Measurements from ENCODE around the gene ROBO4. TPM values are rescaled to one million over a fixed set of nuclear protein-coding genes. Genes with fewer than 3 reads are reported as not detected.

Gene ROBO4
- 27.6 TPM for total RNA-seq
- long read RNA-seq, full-length matches to known transcripts, result 8 of 17 reads
- long read RNA-seq, partial matches to known transcripts, result 4 of 17 reads
- long read RNA-seq, other reads (novel, unspliced or antisense), result 5 of 17 reads

DNA sequence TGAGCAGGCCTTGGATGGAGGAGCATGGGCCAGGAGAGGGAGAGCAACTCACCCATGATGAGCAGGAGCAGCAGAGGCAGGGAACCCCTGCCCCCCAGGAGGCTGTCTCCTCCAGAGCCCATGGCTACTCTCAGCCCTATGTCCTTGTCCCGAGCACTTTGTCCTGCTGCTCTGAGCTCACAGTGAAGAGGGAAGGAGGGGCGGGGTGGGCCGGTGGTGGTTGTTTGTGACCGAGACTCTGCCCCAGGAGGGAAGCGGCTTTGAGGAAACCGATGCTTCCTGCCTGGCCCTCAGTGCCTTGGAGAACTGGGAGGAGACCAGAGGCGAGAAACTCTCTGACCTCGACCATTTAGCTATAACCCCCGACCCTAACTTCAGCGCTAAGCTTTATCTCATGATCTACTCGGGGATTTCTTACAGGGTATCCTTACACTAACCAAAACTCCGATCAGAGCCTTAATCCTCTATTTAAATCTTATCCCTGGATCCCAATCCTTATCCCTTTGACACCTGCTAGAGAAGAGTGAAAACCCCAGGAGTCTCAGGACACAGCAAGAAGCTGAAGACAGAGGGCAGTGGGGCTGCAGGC is at the start of gene ROBO4:
Gene ROBO4, minus strand, starts transcription at position 192 of the 589 bp plus-strand sequence. Its CDS starts 70 bp downstream, at position 122.
- DNase-seq (ENCODE audit: missing footprints), result no peak
- ATAC-seq, result peak; percentile 40
- intact Hi-C loops (cut with DNase I), result loop anchor here (1.0 to 2.0 kb wide), 2 partner anchors 21 to 24 kb away; no protein-coding TSS in a partner anchor

DNA sequence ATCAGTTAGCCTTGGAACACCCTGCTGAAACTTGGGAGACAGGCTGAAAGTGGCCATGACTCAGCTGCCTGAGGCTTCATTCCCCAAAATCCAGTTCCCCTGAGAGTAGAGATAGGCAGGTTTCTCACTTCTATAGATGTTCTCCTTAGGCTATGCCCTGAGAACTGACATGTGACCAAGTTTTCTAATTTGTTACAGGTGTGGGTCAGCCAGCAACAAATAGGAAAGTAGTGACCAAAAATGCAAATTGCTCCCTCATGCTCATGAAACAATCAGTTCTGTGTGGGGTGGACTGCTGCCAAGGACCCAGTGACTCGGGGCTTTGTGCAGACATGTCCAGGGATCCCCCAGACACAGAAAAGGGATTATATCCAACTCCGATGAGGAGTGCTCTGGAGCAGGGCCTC is 49.1 kb upstream of the ROBO4 start:
- DNase-seq (ENCODE audit: missing footprints), result no peak
- intact Hi-C loops (cut with DNase I), result no loop called here
- no peak for ATAC-seq

DNA sequence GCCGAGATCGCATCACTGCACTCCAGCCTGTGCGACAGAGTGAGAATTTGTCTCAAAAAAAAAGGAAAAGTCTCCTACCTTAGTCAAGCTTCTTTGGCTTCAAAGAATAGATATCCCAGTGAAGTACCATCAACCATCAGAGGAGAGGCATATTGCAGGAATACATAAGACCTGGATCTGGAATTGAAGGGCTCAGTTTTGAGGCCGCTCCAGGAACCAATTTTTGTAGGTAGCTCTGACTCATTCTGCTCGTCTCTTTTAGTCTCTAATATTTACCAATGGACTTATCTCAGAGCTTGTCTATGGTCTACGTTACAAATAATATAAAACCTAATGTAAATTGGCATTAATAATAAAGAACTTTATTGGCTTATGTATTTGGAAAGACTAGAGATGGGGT is 48.2 kb upstream of the ROBO4 start:
- intact Hi-C loops (cut with DNase I), result no loop called here
- ATAC-seq, result no peak

DNA sequence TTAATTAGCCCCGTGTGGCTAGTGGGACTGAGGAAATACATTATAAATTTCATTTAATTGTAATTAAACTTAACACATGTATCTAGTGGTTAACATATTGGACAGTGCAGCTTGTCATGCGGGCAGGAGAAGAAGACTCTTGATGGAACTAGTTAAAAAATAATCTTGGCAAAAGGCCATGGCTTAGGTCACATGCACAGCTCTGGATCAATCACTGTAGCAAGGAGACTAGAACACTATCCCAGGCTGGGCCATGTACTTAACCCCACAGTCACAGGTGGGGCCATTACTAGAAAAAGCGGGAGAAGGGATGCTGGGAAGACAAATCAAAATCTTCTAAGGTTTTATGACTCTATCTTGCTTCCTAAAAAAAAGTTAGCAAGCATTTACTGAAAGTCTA is 46.9 kb upstream of the ROBO4 start:
- intact Hi-C loops (cut with DNase I), result no loop called here
- ATAC-seq (no peak), DNase-seq (ENCODE audit: missing footprints) (no peak)

More for the DNA sequence above, 48.2 kb upstream of the ROBO4 start:
- no peak for DNase-seq (ENCODE audit: missing footprints)

DNA sequence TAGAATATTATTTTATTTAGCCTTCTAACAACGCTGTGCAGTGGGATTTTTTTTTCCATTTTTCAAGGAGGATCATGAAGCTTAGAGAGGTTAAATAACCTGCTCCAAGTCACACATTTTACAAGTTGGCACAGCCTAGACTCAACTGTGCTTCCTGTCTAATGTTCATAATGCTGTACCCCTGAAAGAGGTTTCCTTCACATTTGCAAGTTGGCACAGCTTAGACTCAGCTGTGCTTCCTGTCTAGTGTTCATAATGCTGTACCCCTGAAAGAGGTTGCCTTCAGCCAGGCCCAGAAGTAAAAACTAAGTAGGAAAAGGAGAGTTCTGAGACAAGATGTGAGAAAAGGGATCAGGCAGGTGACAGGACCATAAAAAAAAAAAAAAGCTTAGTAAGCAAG is 46.1 kb upstream of the ROBO4 start:
- intact Hi-C loops (cut with DNase I), result no loop called here
- DNase-seq (ENCODE audit: missing footprints), result no peak
- ATAC-seq, result no peak

DNA sequence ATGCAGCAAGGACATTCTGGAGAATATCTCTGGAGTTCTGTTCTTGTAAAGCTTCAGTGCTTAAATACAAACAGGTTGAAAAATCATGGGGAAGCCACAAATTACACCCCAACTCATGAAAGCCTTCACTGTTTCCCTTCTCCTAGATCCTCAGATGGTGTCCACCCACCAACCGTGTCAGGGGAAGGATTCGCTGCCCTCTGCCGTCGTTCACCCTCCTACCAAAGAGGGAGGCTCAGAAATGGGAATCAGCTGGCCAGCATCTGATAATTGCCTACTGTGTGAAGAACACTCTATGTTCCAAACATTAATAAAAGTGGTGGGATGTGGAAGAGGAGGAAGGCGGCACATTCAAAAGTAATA is 45.6 kb upstream of the ROBO4 start:
- ATAC-seq (no peak), DNase-seq (ENCODE audit: missing footprints) (no peak)
- intact Hi-C loops (cut with DNase I), result no loop called here

DNA sequence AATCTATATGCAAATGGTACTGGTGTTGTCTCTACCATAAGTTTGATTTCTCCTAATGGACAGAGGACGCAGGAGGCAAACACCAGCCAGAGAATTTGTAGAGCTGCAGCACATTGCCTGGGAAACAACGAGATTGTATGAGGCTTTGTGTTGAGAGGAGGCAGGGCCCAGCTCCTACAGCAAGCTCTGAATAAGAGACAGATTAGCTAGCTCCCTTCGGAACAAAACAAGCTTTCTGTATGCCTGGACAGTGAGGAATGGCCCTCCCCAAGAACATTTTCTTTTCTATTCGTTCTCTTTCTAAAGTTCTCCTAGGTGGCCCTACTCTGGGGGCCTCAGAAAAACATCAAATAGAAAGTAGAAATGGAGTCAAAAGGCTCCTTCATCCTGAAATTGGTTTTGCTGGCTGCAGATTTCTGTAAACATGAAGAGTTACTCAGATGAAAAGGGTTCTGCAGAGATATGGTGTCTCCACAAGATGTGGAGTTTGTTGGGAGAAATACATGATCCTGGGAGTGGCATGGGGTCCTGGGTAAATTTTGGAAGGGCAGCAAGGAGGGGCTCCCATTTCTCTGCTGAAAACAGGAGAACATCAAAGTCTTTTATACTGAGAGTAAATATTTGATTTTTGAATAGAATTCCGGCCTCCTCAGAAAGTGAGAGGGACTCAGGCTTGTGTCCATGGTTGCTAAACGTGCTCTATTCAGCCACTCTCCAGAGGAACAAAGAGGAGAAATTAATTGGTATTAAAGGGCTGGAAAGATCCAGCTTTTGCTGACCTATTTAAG is 45.0 kb upstream of the ROBO4 start:
- DNase-seq (ENCODE audit: missing footprints) (no peak), ATAC-seq (no peak)
- intact Hi-C loops (cut with DNase I), result no loop called here

DNA sequence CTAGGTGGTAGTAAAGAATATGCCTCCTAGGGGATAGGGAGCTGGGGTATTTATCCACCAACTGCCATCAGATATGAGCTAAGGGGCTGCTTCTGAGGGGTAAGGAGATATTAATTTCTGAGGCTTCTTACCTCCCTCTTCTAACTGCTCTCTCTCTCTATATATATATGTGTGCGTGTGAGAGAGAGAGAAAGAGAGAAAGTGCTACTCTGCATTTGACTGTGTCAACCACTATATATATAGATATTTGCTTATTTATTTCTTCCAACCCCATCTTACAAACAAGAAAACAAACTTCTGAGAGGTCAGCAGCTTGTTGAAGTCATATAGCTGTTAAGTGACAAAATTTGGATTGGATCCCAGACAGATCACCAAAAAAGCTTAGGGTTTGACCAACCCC is 44.0 kb upstream of the ROBO4 start:
- no peak for DNase-seq (ENCODE audit: missing footprints)
- intact Hi-C loops (cut with DNase I), result no loop called here
- ATAC-seq, result no peak

DNA sequence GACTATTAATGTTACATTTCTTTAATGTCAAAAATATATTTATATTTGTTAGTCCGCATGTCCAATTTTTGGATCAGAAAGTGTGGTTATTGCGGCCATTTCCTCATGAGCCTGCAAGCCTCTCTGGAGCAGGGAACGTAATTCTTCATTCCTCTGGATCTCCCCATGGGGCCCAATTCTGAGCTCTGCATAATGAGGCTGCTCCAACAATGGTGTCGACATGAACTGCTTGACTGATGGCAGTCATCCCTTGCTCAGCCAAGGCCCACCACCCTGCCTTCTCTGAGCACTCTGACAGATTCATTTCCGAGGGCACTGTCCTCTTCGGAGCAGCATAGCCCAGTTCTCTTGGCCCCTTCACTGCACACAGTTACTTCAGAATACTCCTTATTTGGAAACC is 41.3 kb upstream of the ROBO4 start:
- ATAC-seq, result no peak
- intact Hi-C loops (cut with DNase I), result no loop called here
- no peak for DNase-seq (ENCODE audit: missing footprints)

DNA sequence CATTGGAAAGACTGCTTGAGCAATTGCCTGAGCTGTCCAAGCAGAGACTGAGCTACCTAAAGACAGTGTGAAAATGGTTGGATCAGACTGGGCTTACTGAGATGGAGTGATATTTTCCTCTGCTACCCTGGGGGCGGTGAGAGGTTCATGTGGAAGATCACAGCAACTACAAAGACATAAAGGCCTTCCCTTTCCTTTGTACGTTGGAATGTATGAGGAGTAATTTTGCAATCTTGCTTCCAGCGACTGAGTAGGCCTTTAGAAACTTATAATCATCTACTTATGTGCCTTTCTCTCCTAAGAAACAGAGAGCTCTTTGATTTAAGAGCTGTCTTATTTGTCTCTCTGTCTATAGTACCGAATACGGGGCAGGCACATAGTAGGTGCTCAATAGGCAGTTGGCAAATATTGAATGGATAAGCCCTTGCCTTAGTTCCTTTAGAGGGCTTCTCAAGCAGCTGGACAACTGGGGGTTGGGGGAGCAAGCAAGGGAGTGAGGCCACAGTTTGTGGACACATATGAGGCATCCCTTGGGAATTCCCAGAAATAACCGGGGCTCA is 40.6 kb upstream of the ROBO4 start:
- no peak for ATAC-seq
- intact Hi-C loops (cut with DNase I), result no loop called here
- no peak for DNase-seq (ENCODE audit: missing footprints)

DNA sequence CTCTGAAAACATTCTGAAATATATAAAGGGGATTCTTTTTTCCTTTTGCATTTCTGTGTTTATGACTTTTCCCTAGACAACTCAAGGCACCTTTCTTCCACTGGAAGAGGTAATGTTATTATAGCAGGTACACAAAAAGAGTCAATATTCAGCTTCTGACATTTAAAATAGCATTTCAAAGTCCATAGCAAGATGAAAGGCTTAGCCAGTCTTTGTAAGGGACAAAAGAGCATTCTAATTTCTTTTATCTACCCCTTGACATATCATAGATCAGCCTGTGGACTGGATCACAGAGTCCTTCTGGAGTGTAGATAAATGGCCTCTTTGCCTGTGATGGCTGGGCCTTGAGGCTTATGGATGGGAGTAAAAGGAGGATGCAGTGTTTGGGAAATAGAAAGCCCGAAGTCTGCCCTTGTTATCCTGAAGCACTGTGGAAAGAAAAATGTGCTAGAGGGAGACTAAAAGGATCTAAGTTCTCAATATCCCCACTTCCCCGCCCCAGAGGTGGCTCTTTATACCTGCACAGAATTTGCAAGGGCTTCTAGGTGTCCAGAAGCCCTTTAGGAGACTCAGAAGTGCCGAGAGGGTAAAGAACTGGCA is 39.8 kb upstream of the ROBO4 start:
- no peak for ATAC-seq
- intact Hi-C loops (cut with DNase I), result no loop called here
- no peak for DNase-seq (ENCODE audit: missing footprints)

DNA sequence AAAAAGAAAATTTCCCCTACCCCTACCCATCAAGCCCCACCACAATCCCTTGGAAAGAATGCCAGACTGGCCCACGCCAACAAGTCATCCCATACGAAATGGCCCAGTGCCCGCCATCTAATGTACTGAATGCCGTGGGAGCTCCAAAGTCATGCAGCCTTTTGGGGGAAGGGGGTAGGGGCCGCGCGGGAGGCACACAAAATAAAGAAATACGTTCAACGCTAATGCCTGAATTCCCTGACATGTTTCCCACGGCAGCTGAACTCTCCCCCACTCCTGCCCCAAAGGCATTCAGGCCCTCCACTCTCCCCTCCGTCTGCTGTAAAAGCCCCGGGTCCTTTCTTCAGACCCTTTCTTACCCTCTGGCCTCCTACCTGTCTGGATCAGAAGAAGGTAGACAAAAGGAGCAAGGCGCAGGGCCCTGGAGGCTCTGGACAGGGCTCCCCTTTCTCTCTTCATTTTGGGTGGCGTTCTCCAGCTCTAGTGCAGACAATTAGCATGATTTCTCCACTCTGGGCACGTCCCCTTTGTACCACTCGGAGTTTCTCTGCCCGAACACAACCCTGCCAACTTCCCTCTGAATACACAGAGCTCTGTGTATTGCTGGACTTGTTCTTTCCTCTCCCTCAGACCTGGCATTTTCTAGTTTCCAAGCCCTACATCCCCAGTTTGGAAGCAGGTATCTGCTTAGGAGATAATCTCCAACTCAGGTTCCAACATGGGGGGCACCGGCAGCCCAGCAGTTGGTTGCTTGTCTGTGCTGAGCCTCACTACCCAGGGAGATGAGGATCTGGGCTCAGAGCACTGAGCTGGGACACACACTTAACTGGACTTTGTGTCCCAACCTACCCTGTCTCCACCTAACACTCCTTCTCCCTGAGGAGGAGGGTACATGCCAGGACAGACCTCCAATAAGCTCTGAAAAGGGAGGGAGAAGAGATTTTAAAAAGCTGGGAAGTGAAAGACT is 38.2 kb upstream of the ROBO4 start, which contains the start of gene HEPACAM:
Gene HEPACAM, minus strand, starts transcription at position 500 of the 967 bp plus-strand sequence. Its CDS starts 41 bp downstream, at position 459.
- ATAC-seq (no peak), DNase-seq (ENCODE audit: missing footprints) (no peak)
- intact Hi-C loops (cut with DNase I), result no loop called here

DNA sequence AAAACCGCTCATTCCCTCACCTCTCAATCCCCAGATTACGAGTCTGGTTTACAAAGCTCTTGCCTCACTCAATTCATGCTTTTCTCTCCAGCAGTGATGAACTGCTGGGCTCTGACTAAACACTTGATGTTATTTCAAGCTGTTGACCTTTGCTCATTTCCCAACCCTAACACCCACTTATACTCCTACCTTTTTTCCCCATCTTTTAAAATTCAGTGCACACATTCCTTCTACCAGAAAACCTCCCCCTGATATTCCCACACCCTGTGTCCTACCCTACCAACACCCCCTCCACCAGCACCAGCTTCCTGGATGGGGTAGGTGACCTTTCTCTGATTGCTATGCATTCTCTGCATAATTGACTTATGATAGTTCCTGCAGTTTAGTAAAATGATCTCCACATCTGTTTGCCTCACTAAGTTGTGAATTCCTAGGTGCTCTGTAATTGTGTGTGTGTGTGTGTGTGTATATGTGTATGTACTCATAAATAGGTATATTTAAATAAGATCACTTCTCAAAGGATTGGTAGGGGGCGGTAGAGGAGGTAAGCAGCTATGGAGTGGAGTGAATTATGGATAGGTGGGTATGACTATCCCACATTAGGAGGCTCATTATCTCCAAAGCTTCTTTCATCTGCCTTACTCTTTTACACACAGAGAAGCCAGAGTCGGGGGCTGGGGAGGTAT is 37.3 kb upstream of the ROBO4 start:
- no peak for DNase-seq (ENCODE audit: missing footprints)
- intact Hi-C loops (cut with DNase I), result no loop called here
- ATAC-seq, result no peak

DNA sequence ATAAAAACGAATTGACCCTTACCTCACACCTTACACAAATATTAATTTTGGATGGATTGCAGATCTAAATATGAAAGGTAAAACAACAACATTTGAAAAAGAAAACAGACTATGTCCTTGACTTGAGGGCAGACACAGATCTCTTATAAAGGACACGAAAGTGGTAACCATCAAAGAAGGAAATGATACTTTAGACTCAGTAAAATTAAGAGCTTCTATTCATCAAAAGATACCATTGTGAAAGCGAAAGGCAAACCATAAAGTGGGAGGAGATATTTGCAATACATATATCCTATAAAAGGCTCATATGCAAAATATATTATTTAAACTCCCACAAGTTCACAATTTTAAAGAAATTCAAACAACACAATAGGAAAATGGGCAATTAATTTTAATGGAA is 33.1 kb upstream of the ROBO4 start:
- ATAC-seq, result no peak

DNA sequence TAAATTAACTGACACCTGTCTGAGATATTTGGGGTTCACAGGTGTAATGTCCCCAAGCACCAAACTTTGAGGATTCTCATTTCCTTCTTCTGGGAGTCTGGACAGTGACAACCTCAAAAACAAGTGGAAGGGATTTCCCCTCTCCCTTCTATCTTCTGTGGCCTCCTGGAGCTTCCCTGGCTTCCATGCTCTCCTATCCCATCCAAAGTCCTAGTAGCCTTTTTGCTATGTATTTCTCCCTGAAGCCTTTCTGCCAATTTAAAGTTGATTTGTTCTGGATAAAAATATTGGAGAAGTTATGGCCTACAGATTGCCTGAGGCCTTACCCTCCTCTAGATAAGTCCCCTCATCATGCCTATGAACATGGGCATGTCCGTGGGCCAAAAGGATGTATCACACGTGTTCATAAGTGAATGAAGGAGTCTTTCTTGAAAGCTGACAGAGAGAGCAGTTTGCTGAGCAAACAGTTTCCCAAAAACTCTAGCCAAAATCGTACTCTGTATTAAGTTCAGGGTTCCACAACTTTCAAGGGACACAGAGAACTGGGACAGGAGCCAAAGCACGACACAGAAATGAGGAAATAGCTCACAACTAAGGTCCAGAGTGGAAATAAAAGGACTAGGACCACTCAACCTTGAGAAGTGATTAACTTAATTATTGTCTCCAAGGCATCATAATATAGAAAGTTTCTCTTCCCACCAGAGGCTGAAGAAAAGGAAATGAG is 31.4 kb upstream of the ROBO4 start:
- DNase-seq (ENCODE audit: missing footprints), result no peak
- intact Hi-C loops (cut with DNase I), result no loop called here
- ATAC-seq, result no peak

More for the DNA sequence above, 33.1 kb upstream of the ROBO4 start:
- intact Hi-C loops (cut with DNase I), result no loop called here
- DNase-seq (ENCODE audit: missing footprints), result no peak

DNA sequence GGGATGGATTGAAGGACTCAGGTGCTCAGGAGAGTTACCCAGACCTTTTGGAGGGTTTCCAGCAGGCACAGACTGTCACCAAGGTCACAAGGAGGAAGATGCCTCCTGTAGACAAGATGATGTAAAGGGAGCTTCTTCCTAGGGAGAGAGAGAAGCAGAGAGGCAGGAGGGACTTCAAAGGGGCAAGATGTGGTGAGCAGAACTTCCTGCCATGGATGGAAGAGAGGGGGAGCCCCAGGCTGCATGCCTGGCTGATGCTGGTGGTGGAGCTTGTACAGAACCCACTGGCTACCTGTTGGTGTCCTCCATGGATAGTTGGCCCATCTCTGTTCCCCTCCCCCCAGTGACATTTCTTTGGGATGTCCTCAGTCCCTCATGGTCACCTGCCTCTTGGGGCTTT is 25.6 kb upstream of the ROBO4 start:
- DNase-seq (ENCODE audit: missing footprints) (no peak), ATAC-seq (no peak)
- intact Hi-C loops (cut with DNase I), result no loop called here

DNA sequence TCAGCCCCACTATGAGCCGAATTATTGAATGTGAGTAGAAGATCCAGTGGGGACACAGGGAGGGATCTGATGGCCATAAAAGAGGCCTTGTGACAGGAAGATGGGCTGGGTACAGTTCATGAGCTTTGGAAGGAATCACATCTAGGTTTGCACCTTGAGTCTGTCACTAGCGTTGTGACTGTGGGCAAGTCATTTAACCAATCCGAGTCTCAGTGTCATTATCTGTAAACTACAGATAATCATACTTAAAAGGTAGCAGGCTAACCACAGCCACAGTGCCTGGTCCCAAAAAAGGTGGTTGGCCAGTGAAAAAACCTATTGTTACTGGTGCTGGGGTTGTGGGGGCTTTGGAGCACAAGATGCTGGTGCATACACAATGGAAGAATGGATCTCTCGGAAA is 25.2 kb upstream of the ROBO4 start:
- DNase-seq (ENCODE audit: missing footprints) (no peak), ATAC-seq (no peak)
- intact Hi-C loops (cut with DNase I), result no loop called here
